ENCODE data around the gene SLC6A20. TPM values are rescaled to one million over a fixed set of nuclear protein-coding genes. Genes with fewer than 3 reads are reported as not detected.
A peak's percentile ranks its signal among the peaks of the same experiment; 100 is the strongest.

The SLC6A20 gene
- total RNA-seq, 1 donor from 2014 or later = not detected

DNA sequence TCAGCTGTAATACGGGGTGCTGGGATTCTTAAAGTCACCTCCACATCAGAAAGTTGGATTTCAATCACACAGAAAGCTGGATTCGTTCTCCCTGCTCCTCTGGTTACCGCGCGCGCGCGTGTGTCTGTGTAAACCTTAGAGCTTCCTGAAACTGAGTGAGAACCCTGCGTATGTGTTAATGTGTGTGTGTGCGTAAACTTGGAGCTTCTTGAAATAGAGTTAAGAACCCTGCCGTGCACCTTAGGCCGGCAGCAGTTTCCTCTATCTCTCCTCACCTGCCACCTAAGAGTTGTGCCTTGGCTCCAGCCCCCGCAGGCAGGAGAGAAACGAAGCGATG is 45.1 kb upstream of the SLC6A20 start:
- Histone ChIP-seq H3K36me3 (peaks cover 6% of the 10 kb centered on the region), H3K9me3 (replicated peaks) (no peaks in the 10 kb centered on the region), H3K4me1 (peaks cover 20% of the 10 kb centered on the region), H3K27me3 (ENCODE audit: low read depth) (no peaks in the 10 kb centered on the region), H3K27ac (replicated peaks) (peak overlapping the region; percentile 54), H3K4me3 (peak overlapping the region; percentile 91)
- intact Hi-C loops (cut with micrococcal nuclease) = loop anchor here (5.0 kb wide), 1 partner anchor 86 kb away; no protein-coding TSS in a partner anchor
- DNase-seq = no peak
- TF ChIP-seq, protein P1, sequence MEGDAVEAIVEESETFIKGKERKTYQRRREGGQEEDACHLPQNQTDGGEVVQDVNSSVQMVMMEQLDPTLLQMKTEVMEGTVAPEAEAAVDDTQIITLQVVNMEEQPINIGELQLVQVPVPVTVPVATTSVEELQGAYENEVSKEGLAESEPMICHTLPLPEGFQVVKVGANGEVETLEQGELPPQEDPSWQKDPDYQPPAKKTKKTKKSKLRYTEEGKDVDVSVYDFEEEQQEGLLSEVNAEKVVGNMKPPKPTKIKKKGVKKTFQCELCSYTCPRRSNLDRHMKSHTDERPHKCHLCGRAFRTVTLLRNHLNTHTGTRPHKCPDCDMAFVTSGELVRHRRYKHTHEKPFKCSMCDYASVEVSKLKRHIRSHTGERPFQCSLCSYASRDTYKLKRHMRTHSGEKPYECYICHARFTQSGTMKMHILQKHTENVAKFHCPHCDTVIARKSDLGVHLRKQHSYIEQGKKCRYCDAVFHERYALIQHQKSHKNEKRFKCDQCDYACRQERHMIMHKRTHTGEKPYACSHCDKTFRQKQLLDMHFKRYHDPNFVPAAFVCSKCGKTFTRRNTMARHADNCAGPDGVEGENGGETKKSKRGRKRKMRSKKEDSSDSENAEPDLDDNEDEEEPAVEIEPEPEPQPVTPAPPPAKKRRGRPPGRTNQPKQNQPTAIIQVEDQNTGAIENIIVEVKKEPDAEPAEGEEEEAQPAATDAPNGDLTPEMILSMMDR (IDR thresholded peaks at IDR 0.05; ENCODE audit: borderline replicate concordance) = no peak

DNA sequence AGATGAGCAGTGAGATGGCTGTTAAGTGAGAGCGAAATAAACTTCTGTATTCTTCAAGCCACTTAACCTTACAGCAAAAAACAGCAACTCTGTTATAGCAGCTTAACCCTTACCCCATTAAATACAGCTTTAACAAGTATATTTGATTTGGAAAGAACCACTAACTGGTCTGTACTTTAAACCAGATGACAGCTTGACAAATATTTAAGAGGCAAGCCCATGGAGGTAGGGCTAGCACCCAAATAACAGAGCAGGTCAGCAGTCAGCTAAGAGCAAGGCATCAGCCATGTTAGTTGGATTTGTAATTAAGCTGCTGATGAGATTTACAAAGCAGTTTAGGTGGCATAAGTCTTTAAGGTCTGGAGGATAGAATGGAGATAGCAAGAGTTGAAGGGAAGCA is 42.1 kb upstream of the SLC6A20 start:
- no peaks in the 10 kb centered on the region for H3K9me3 ChIP-seq (replicated peaks)
- DNase-seq = no peak
- H3K27me3 ChIP-seq (ENCODE audit: low read depth) = no peaks in the 10 kb centered on the region
- H3K36me3 ChIP-seq = peaks cover 30% of the 10 kb centered on the region
- H3K27ac ChIP-seq (replicated peaks) = no peak overlapping the region
- intact Hi-C loops (cut with micrococcal nuclease) = no loop called here
- H3K4me3 ChIP-seq = no peak overlapping the region
- TF ChIP-seq, protein P1 (IDR thresholded peaks at IDR 0.05; ENCODE audit: borderline replicate concordance) = no peak
- H3K4me1 ChIP-seq = peaks cover 20% of the 10 kb centered on the region

DNA sequence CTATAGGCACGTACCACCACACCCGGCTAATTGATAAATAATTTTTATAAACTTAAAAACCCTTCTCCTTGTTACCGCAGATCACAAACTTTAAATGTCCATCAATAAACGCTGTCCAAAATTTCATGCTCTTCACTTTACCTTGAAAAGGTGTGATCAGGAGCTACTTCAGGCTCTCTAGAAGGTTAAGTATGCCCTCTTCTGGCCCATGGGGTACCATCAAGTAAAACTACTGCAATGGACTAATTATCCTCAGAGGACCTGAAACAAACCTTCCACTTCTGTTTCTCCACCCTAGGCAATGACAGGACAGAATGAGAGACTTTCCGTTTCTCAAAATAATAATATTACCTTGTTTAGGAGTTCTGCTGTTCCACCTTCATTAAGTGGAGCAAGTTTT is 36.4 kb upstream of the SLC6A20 start:
- Histone ChIP-seq H3K4me1 (no peaks in the 10 kb centered on the region), H3K36me3 (peaks cover 76% of the 10 kb centered on the region), H3K4me3 (no peak overlapping the region), H3K27ac (replicated peaks) (no peak overlapping the region), H3K27me3 (ENCODE audit: low read depth) (no peaks in the 10 kb centered on the region), H3K9me3 (replicated peaks) (no peaks in the 10 kb centered on the region)
- no peak for DNase-seq
- intact Hi-C loops (cut with micrococcal nuclease) = no loop called here
- TF ChIP-seq, protein P1 (IDR thresholded peaks at IDR 0.05; ENCODE audit: borderline replicate concordance) = peak; percentile 57

DNA sequence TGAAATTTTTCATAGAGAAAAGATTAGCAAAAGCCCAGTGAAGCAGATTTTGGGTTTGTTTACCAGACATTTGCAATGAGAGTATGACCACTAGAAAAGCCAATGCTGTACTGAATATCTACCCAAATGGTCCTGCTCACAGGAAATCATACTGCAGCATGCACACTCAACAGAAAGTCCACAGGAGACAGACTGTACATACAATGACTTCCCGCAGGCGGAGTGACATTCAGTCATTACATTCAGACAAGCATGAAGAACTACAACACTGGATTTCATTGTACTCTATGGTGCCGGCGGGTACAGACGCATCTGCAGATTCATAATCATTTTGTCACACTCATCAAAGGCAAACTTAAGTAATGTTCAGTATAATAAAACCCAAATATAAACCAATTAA is 33.8 kb upstream of the SLC6A20 start:
- intact Hi-C loops (cut with micrococcal nuclease) = no loop called here
- H3K9me3 ChIP-seq (replicated peaks) = no peaks in the 10 kb centered on the region
- no peak overlapping the region for H3K27ac ChIP-seq (replicated peaks)
- H3K27me3 ChIP-seq (ENCODE audit: low read depth) = no peaks in the 10 kb centered on the region
- H3K4me1 ChIP-seq = peaks cover 5% of the 10 kb centered on the region
- H3K4me3 ChIP-seq = no peak overlapping the region
- TF ChIP-seq, protein P1 (IDR thresholded peaks at IDR 0.05; ENCODE audit: borderline replicate concordance) = no peak
- H3K36me3 ChIP-seq = peaks cover 88% of the 10 kb centered on the region
- no peak for DNase-seq

DNA sequence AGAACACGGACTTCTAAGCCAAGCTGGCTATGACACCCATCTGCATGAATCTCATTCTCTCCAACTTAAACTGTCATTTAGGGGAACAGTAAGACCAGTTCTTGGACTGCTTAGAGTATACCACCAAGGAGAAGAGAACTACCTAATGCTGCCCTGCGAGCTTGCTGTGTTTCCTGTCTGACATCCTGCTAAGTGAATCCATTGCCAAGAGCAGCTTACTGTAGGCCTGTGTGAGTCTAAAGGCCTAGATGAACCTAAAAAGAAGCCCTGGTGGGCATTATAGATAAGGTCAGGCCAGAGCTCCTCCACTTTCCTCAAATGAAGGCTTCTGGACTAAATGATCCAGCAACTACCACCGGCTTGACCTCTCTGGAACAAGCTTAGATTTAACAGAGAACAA is 30.6 kb upstream of the SLC6A20 start:
- Histone ChIP-seq H3K4me3 (no peak overlapping the region), H3K36me3 (peaks cover 92% of the 10 kb centered on the region), H3K27ac (replicated peaks) (no peak overlapping the region), H3K9me3 (replicated peaks) (no peaks in the 10 kb centered on the region), H3K27me3 (ENCODE audit: low read depth) (no peaks in the 10 kb centered on the region), H3K4me1 (peaks cover 5% of the 10 kb centered on the region)
- TF ChIP-seq, protein P1 (IDR thresholded peaks at IDR 0.05; ENCODE audit: borderline replicate concordance) = no peak
- intact Hi-C loops (cut with micrococcal nuclease) = no loop called here
- no peak for DNase-seq

DNA sequence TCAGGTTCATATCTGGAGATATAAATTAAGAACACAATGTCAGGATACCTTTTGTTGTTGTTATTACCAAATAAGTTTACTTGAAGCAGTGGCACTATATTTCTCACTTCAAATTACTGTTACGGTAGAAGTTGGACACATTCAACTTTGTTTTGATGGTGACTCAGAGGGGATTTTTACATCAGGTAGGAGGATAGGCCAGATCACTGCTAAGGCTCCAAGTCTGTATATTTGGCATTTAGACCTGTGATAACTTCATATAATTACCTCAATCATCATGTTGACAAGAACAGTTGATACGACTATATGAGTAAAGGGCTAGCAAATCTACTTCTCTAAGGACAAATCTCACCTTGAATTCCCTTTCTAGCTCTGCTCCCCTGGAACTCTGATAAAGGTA is 30.0 kb upstream of the SLC6A20 start:
- TF ChIP-seq, protein P1 (IDR thresholded peaks at IDR 0.05; ENCODE audit: borderline replicate concordance) = no peak
- no peak overlapping the region for H3K27ac ChIP-seq (replicated peaks)
- DNase-seq = no peak

More for the DNA sequence above, 30.0 kb upstream of the SLC6A20 start:
- Histone ChIP-seq H3K9me3 (replicated peaks) (no peaks in the 10 kb centered on the region), H3K4me3 (no peak overlapping the region), H3K36me3 (peaks cover 87% of the 10 kb centered on the region), H3K4me1 (peaks cover 5% of the 10 kb centered on the region), H3K27me3 (ENCODE audit: low read depth) (no peaks in the 10 kb centered on the region)
- intact Hi-C loops (cut with micrococcal nuclease) = no loop called here

All from left ventricle myocardium inferior (tissue), 1 donor.